A549 treated with AZD9567 at 1 μM for 4 hours (cell line): ENCODE measurements around the gene CNTF. TPM values are rescaled to one million over a fixed set of nuclear protein-coding genes. Genes with fewer than 3 reads are reported as not detected.

Source experiments
- total RNA-seq: library from RNA; stranded (reverse); fragments of 200-300 nt; extraction: Qiagen RNA extraction; gene quantifications from 5 replicates; pipeline ENCODE4 v1.2.3, GENCODE V29; 2022; ENCODE audit not compliant: insufficient read depth

The CNTF gene, protein sequence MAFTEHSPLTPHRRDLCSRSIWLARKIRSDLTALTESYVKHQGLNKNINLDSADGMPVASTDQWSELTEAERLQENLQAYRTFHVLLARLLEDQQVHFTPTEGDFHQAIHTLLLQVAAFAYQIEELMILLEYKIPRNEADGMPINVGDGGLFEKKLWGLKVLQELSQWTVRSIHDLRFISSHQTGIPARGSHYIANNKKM
- total RNA-seq: 1.1 to 1.5 TPM (median 1.3 TPM) in 4 of 5 replicates, not detected in the other

DNA sequence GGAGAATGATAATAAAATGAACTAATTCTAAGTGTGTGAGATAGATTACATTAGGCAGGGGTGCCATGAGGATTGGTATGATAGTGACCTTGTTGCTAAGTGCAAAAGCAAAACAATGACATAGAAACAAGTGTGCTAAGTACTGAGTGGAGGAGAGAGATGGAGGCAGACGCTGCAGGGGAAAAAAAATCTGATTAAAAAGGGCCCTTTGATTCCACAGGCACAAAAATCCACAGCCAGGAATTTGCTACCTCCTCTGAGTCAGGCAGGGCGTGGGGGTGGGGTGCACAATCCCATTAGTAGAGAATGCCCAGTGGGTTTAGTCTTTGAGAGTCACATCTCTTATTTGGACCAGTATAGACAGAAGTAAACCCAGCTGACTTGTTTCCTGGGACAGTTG is at the start of gene CNTF:
CNTF (plus strand) TSS at position 322 of the 400 bp plus-strand sequence. CDS start 88 bp downstream, outside the sequence.

DNA sequence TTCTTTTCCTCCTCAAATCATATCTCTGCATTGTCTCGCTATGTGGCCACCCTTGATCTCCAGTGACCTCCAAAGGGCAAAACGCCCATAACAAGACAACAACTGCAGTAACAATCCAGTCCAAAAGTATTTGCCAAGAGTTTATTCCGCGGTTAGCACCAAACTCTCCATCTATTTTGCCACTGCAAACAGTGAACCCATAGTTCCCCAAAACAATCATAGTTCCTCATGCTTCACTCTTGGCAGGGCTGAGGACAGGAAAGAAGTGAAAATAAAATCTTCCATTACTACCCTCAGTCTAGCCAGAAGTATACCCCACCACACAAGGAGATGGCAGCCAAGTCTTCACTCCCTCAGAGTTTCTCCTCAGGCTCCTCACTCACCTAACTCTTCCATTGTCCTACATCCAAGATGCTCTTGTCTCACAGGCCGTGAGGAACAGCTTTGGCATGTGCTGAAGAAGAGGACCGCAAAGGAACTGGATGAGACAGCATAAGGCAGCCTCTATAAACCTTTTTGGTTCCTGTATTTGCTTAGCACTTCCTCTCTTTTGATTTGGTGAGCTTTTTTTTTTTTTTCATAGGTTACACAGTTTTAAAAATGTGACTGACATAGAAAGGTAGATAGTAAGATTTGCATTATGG is 47.0 kb upstream of the CNTF start, which contains the start of gene LPXN:
LPXN (minus strand) TSS at position 480 of the 644 bp plus-strand sequence; CDS start at position 396, 84 bp downstream.

DNA sequence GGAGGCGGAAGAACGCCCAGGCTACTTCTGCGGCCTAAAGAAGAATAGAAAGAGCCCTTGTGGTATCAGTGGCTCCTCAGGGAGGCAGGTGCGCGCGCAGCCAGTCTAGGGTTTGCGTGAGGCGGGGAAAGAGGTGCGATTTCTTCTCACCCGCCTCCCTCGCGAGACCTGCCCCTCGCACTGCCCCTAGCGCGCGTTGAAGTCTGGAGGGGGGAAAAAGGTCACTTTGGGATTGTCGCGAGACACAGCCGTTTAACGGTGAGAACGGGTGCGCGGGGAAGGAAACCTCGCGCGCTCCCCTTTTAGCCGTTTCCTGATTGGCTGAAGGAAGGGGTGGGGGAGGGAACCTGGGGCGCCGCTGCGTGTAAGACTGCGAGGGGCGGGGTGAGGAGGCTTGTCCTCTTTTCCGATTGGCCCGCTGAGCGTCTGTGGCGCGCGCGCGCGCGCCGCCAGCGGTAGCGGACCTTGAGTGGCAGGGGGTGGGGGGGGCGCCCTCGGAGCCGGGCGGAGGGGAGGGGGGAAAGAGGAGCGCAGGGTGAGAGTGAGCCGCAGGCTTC is 43.8 kb upstream of the CNTF start, which contains the start of gene ZFP91:
ZFP91 (plus strand) TSS at position 429 of the 557 bp plus-strand sequence. CDS start 219 bp downstream, outside the sequence.

Other genes starting within 250 kb of the CNTF start
- not detected in 5 replicates for gene OR5B3, start 215.8 kb upstream of the CNTF start, total RNA-seq
- not detected in 5 replicates for gene OR5B2, start 194.5 kb upstream of the CNTF start, total RNA-seq
- gene OR5B12, start 180.4 kb upstream of the CNTF start, total RNA-seq: not detected in 5 replicates
- gene OR5B21, start 114.6 kb upstream of the CNTF start, total RNA-seq: not detected in 5 replicates
- gene LPXN, start 46.8 kb upstream of the CNTF start, total RNA-seq: 1.1 to 2.8 TPM (median 2.3 TPM) in 5 replicates
- gene ZFP91, start 43.6 kb upstream of the CNTF start, total RNA-seq: 29.7 to 43.8 TPM (median 34.6 TPM) in 5 replicates
- not detected in 5 replicates for gene GLYAT, start 109.3 kb downstream of the CNTF start, total RNA-seq
- 0.08 to 0.17 TPM in 2 of 5 replicates, not detected in the others for gene GLYATL2, start 222.0 kb downstream of the CNTF start, total RNA-seq